ENCODE results near the gene SNCAIP. TPM values are rescaled to one million over a fixed set of nuclear protein-coding genes. Genes with fewer than 3 reads are reported as not detected.

Gene SNCAIP
- total RNA-seq, 3 donors from 2014 or later (not counting 1 experiment from before 2014, with no cell fraction given) = 0.73 TPM; not detected in 2

GRCh38 chr5:122315521-122315920, 3.5 kb downstream of the SNCAIP start:
- Histone ChIP-seq H3K27ac (ENCODE audit: low read length) (no peak overlapping the region), H3K36me3 (ENCODE audit: control insufficient read depth, insufficient read depth, low read length) (no peaks in the 10 kb centered on the region), H3K9me3 (ENCODE audit: control insufficient read depth, insufficient read depth, low read length) (peaks cover 3% of the 10 kb centered on the region), H3K4me3 (ENCODE audit: low read length) (no peak overlapping the region), H3K4me1 (ENCODE audit: control insufficient read depth, insufficient read depth, low read length) (no peaks in the 10 kb centered on the region), H3K27me3 (ENCODE audit: control insufficient read depth, insufficient read depth, low read length) (peaks cover 13% of the 10 kb centered on the region)
- intact Hi-C loops (cut with micrococcal nuclease) = no loop called here
- DNase-seq = no peak
- H3K36me3 Mint-ChIP-seq = peaks cover 17% of the 10 kb centered on the region
- no peak overlapping the region for H3K4me3 Mint-ChIP-seq
- ATAC-seq = no peak
- no peak overlapping the region for H3K27ac Mint-ChIP-seq
- H3K27me3 Mint-ChIP-seq (ENCODE audit: low read depth in 2 of 2) = peaks cover 20 to 34% of the 10 kb centered on the region in 2 donors
- peaks cover 0 to 2% of the 10 kb centered on the region in 2 donors for H3K9me3 Mint-ChIP-seq
- H3K4me1 Mint-ChIP-seq = no peaks in the 10 kb centered on the region
- TF ChIP-seq, protein P1, sequence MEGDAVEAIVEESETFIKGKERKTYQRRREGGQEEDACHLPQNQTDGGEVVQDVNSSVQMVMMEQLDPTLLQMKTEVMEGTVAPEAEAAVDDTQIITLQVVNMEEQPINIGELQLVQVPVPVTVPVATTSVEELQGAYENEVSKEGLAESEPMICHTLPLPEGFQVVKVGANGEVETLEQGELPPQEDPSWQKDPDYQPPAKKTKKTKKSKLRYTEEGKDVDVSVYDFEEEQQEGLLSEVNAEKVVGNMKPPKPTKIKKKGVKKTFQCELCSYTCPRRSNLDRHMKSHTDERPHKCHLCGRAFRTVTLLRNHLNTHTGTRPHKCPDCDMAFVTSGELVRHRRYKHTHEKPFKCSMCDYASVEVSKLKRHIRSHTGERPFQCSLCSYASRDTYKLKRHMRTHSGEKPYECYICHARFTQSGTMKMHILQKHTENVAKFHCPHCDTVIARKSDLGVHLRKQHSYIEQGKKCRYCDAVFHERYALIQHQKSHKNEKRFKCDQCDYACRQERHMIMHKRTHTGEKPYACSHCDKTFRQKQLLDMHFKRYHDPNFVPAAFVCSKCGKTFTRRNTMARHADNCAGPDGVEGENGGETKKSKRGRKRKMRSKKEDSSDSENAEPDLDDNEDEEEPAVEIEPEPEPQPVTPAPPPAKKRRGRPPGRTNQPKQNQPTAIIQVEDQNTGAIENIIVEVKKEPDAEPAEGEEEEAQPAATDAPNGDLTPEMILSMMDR (IDR thresholded peaks at IDR 0.05) = no peak
- WGBS (ENCODE audit: insufficient coverage) = 56% methylated on average over 1 of the region's 1 CpG

DNA sequence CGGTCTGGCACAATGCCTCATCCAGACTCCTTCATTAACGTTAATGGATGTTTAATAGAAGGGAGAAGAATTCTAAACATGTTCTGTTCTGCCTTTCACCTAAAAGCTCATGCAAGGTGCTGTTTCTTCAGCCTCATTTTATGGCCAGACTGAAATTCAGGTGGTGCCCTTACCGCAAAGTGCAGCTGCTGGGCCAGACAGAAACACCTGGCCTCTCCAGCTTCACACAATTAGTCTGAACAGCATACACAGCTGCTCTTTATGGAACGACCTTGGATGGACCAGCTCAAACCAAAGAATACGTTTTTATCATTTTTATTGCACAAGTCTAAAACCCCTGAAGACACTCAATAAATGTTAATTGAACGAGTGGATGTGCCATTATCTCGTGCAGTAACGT, 4.6 kb downstream of the SNCAIP start:
- Histone ChIP-seq H3K27me3 (ENCODE audit: control insufficient read depth, insufficient read depth, low read length) (peaks cover 7% of the 10 kb centered on the region), H3K4me1 (ENCODE audit: control insufficient read depth, insufficient read depth, low read length) (no peaks in the 10 kb centered on the region), H3K4me3 (ENCODE audit: low read length) (no peak overlapping the region), H3K27ac (ENCODE audit: low read length) (no peak overlapping the region), H3K36me3 (ENCODE audit: control insufficient read depth, insufficient read depth, low read length) (no peaks in the 10 kb centered on the region), H3K9me3 (ENCODE audit: control insufficient read depth, insufficient read depth, low read length) (no peaks in the 10 kb centered on the region)
- H3K36me3 Mint-ChIP-seq = peaks cover 17% of the 10 kb centered on the region
- intact Hi-C loops (cut with micrococcal nuclease) = no loop called here
- DNase-seq (no peak), ATAC-seq (no peak)
- WGBS (ENCODE audit: insufficient coverage) = 80% methylated on average over 8 of the region's 8 CpGs
- H3K4me3 Mint-ChIP-seq = no peak overlapping the region
- no peaks in the 10 kb centered on the region for H3K4me1 Mint-ChIP-seq
- H3K27me3 Mint-ChIP-seq (ENCODE audit: low read depth in 2 of 2) = peaks cover 15 to 26% of the 10 kb centered on the region in 2 donors
- H3K27ac Mint-ChIP-seq = no peak overlapping the region
- H3K9me3 Mint-ChIP-seq = peaks cover 0 to 2% of the 10 kb centered on the region in 2 donors
- TF ChIP-seq, protein P1 (IDR thresholded peaks at IDR 0.05) = no peak

DNA sequence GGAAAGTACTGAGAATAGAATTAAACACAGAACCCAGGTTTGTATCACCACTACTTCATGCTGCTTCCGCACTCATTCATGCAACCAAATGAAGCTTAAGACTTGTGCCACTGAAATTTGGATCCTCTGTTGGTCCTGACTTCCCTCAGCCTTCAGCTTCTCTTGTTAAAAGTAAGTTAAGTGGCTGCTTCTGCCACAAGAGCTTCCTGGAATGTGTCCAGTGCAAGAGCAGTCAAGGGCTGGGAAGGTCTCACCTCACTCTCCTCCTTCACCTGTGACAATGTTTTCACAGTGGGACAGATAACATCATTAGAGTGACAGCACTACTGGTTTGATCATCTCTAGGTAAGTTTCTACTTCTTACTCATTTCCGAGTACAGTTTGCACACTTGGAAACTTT, 7.9 kb downstream of the SNCAIP start:
- WGBS (ENCODE audit: insufficient coverage) = 95% methylated on average over 2 of the region's 2 CpGs
- ATAC-seq = no peak
- H3K27me3 Mint-ChIP-seq (ENCODE audit: low read depth in 2 of 2) = peaks cover 0 to 3% of the 10 kb centered on the region in 2 donors

DNA sequence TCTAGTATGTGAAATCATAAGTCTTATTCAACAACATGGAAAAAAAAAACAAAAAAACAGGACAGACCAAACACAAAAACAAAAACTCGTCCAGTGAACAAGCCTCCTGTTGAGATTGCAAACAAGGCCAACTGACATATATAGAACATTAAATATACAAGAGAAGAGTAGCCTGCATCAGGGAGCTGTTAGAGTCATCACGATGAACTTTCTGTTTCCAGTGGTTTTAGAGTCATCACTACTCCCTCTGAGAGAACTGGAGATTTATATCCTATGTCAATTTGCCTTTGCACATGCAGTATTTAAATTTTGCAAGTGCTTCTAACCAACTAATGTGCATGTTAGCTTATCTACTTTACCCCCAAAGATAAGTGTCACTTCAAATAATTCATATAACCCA, 9.9 kb downstream of the SNCAIP start:
- intact Hi-C loops (cut with micrococcal nuclease) = no loop called here
- 45% methylated on average over 2 of the region's 2 CpGs for WGBS (ENCODE audit: insufficient coverage)
- H3K9me3 Mint-ChIP-seq = no peaks in the 10 kb centered on the region
- Histone ChIP-seq H3K27ac (ENCODE audit: low read length) (no peak overlapping the region), H3K9me3 (ENCODE audit: control insufficient read depth, insufficient read depth, low read length) (no peaks in the 10 kb centered on the region), H3K4me1 (ENCODE audit: control insufficient read depth, insufficient read depth, low read length) (no peaks in the 10 kb centered on the region), H3K4me3 (ENCODE audit: low read length) (no peak overlapping the region), H3K36me3 (ENCODE audit: control insufficient read depth, insufficient read depth, low read length) (no peaks in the 10 kb centered on the region), H3K27me3 (ENCODE audit: control insufficient read depth, insufficient read depth, low read length) (no peaks in the 10 kb centered on the region)
- H3K27ac Mint-ChIP-seq = no peak overlapping the region
- no peaks in the 10 kb centered on the region for H3K4me1 Mint-ChIP-seq
- no peak for DNase-seq
- H3K4me3 Mint-ChIP-seq = no peak overlapping the region
- no peaks in the 10 kb centered on the region for H3K36me3 Mint-ChIP-seq
- no peaks in the 10 kb centered on the region for H3K27me3 Mint-ChIP-seq (ENCODE audit: low read depth in 2 of 2)
- TF ChIP-seq, protein P1 (IDR thresholded peaks at IDR 0.05) = no peak
- ATAC-seq = no peak

More for the DNA sequence above, 7.9 kb downstream of the SNCAIP start:
- TF ChIP-seq, protein P1 (IDR thresholded peaks at IDR 0.05) = no peak
- Histone ChIP-seq H3K27ac (ENCODE audit: low read length) (no peak overlapping the region), H3K4me1 (ENCODE audit: control insufficient read depth, insufficient read depth, low read length) (no peaks in the 10 kb centered on the region), H3K27me3 (ENCODE audit: control insufficient read depth, insufficient read depth, low read length) (no peaks in the 10 kb centered on the region), H3K36me3 (ENCODE audit: control insufficient read depth, insufficient read depth, low read length) (no peaks in the 10 kb centered on the region), H3K9me3 (ENCODE audit: control insufficient read depth, insufficient read depth, low read length) (no peaks in the 10 kb centered on the region), H3K4me3 (ENCODE audit: low read length) (no peak overlapping the region)
- no peak overlapping the region for H3K4me3 Mint-ChIP-seq
- intact Hi-C loops (cut with micrococcal nuclease) = no loop called here
- DNase-seq = no peak
- H3K27ac Mint-ChIP-seq = no peak overlapping the region
- no peaks in the 10 kb centered on the region for H3K4me1 Mint-ChIP-seq
- peaks cover 0 to 2% of the 10 kb centered on the region in 2 donors for H3K9me3 Mint-ChIP-seq
- H3K36me3 Mint-ChIP-seq = no peaks in the 10 kb centered on the region

All from natural killer cell (primary cell).